Stimulated activated CD8-positive, alpha-beta memory T cell treated with anti-CD3 and anti-CD28 coated beads, Interleukin-15, amount 100 ng/mL, for 48 hours (primary cell): ENCODE measurements around the gene CUL3.

ENCODE experiments used
- DNase-seq, 2 donors: peaks; one replicate each; pipeline ENCODE4 v3.0.0-alpha.2; 2020; ENCODE audit warnings: low read depth in 2 of 2

The CUL3 gene

DNA sequence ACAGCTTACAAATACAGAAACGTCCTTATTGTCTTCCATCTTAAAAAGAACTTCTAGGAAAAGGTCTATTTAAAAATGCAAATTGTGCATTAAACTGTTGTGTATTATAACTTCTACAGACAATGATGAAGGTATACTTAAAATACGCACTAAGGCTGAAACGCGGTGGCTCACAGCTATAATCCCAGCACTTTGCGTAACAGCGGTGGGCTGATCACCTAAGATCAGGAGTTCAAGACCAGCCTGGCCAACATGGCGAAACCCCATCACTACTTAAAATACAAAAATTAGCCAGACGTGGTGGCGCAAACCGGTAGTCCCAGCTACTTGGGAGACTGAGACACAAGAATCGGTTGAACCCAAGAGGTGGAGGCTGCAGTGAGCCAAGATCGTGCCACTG lies 4.9 kb downstream of the CUL3 start:
- DNase-seq, result no peak

GRCh38 chr2:224579411-224579810 lies 5.8 kb downstream of the CUL3 start:
- no peak for DNase-seq

DNA sequence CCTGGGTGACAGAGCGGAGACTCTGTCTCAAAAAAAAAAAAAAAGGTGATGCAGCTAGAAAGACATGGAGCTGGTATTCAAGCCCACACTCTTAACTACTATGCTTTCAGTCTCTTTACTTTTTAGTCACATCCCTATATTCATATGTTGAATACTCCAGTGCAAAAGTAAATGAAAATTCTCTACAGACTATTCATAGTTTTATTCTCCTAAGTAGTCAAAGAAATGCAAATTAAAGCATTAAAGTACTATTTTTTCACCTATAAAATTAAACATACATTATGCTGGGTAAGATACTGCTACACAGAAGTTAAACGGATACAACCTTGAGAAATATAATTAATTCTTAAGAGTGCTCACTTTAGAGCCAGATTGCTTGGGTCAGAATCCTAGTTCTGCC lies 7.6 kb downstream of the CUL3 start:
- DNase-seq, result no peak

DNA sequence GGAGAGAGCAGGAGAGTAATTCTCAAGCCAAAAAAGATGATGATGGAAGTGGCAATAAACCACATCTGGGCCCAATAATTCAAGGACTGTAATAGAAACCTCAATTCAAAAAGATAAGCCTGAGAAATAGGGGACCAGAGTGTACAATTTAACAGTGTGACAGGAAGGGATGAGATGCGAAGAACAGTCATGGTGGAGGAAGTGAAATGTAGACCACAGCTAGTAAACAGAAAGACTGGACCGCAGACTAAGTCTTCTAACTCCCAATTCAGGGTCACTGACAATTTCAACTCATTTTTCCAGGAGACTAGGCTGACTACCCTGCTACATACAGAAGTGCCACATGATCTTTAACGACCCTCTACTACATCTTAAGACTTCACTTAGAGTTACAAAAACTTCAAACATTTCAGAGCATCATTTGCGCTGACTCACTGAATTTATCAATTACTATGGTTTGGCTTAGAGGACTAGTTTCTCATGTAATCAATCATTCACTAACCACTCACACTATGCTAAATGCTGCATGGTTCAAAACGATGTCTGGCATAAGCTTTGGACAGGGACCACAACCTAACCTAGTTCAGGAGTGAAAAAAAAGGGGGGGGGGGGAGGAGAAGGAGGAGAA lies 9.0 kb downstream of the CUL3 start:
- DNase-seq, result no peak

- DNase-seq, result no peak
Observed at GRCh38 chr2:224574423-224575084, 10.6 kb downstream of the CUL3 start.

- DNase-seq, result no peak
Observed at GRCh38 chr2:224573724-224574123, 11.4 kb downstream of the CUL3 start.

- DNase-seq, result no peak
Observed at GRCh38 chr2:224572338-224572737, 12.8 kb downstream of the CUL3 start.

DNA sequence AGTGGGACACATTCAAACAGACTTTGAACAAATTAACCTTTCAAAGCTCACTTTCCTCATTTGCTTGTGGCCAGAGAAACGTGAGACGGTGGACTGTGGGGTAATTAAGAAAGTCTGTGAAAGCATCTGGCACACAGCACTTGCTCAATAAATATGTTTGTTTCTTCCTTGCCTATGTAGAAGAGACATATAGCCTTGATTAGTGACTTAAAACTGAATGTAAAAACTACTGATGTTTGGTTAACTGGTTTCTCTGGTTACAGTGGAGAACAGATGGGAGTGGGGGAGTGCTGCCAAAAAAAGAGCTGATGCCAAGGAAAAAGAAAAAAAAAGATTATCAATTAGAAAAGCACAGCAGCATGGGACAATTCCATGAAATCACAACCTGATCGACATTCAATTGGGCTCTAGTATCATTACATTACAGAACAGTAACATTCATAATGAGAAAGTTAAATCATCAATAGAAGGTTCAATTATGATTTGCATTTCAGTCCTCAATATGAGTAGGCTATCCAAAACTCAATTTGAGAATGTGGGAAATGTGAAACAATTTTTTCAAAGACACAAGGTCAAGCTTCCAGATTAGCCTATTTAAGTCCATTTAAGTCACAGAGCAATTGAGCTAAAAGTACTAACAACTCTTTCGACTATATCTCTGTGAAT lies 14.7 kb downstream of the CUL3 start:
- DNase-seq, result no peak

- DNase-seq, result no peak
Observed at GRCh38 chr2:224569654-224570053, 15.5 kb downstream of the CUL3 start.

GRCh38 chr2:224565452-224566035 lies 19.6 kb downstream of the CUL3 start:
- no peak for DNase-seq

GRCh38 chr2:224563537-224563936 lies 21.6 kb downstream of the CUL3 start:
- no peak for DNase-seq

- no peak for DNase-seq
Observed at GRCh38 chr2:224562831-224563230, 22.3 kb downstream of the CUL3 start.

DNA sequence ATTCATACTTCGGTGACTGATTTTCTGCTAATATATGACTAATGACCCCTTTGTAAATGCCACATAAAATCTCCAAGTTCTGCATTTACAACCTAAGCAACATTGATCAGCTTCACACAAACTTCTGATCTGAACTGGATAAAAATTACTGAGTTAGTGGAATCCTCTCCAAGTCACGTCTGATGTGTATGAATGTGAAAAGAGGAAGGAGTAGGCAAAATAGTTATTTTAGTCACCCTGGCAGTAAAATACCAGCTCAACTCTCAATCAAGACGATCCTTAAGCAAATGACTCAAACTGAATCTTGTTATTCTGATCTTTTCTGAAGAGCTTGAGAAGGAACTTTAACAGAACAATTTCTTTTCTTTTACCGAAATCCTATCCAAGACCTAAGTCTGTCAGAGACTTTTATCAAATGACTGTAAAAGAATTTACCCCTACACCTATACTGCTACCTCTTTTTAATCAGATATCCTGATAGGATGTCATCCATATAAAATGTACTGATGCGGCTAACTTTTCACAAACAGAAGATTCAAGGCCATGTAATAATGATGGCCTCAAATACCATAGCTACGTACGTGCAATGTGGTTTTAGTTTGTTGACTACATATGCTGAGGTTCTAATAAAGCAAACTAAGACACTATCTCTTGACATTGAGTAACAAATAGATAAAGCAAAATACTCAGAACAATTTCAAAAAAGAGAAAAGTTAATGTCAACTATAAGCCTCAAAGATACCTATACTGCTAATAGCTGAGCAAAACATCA lies 23.7 kb downstream of the CUL3 start:
- DNase-seq, result no peak

DNA sequence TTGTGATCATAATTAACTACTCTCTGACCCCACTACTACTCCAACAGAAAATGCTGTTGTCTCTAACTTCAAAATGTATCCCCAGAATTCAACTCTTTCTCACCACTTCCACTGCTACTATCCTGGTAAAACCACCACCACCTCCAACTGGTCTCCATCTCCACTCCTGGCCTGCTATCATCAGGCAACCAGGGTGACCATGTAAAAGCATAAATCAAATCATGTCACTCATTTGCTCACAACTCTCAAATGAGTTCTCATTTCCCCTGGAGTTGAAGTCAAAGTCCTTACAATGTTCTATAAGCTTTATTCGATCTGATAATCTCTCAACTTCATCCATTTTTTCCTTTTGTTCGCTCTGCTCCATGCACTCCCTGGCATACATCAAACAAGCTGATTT lies 24.6 kb downstream of the CUL3 start:
- no peak for DNase-seq

DNA sequence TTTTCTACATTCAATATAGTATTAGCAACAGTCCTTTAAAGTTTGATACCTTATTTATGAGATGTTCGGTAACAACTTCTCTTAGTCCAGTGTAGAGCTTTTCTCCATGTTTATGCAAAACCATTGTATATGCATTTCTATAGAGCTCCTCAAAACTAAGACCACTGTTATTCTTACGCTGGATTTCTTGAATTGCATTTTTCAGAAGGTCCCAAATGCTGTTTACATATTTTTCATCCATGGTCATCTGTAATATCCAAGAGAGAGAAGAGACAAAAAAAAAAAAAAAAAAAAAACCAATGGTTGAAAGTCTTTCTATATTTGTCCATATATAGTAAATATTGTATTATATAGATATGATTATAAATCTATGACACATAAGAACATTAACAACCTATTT lies 27.6 kb downstream of the CUL3 start:
- no peak for DNase-seq

DNA sequence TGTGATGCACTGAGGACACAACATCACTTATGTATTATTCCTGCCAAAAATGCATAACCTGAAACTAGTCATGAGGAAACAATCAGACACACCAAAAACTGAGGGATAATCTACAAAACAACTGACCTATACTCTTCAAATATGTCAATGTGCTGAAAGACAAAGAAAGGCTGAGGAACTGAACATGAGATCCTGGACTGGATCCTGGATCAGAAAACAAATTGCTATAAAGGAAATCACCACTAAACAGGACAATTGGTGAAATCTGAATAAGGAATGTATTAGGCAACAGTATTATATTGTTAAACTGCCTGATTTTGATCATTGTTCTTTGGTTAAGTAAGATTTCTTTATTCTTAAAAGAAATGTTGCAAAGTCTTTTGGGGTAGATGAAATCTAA lies 28.8 kb downstream of the CUL3 start:
- DNase-seq, result no peak

DNA sequence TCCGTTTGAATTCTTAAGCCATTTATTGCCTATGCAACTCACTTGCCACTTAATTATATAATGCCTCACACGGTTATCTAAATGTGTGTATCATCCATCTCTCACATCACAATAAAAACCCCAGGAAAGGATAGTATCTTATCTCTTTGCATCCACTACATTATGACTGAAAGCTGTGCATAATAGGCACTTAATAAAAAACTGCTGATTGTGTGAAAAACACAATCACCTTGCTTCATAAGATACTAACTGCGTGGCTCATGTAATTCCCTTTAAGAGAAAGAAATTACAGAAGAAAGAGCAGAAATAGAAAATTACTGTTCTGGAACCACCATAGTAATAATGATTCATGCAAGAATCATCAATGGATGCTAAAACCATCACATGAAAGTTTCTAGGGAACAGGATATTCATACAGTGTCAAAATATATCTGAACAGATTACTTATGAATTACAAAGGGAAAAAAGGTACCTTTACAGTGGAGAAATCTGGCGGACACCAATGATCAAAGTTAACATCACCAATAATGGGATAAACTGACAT lies 29.3 kb downstream of the CUL3 start:
- no peak for DNase-seq

GRCh38 chr2:224552771-224553170 lies 32.4 kb downstream of the CUL3 start:
- DNase-seq, result no peak

DNA sequence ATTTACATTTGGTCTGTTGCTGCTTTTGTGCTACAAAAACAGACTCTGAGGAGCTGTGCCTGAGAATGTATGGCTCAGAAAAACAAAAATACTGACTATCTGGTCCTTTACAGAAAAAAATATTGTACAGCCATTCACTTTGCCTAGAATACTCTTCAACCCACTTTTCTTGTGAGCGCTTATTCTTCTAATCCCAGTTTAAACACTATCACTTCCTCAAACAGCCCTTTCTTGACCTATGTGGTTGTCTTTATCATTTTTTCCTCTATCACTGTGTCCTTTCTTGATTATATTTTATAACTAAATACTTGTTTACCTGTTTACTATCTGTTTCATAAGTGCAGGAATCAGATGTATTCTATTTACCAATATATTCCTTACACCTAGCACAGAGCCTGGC lies 33.5 kb downstream of the CUL3 start:
- no peak for DNase-seq

GRCh38 chr2:224546926-224547325 lies 38.2 kb downstream of the CUL3 start:
- no peak for DNase-seq

GRCh38 chr2:224545884-224546644 lies 39.1 kb downstream of the CUL3 start:
- DNase-seq, result no peak
